HG03565 (cell line): Measurements from ENCODE around the gene LRPPRC.
"Not testable (repeated sequence)": the region's sequence is repeated elsewhere in the genome, so short reads cannot be mapped to it uniquely, and the experiment has no call there.

Source experiments
- ATAC-seq: cut with Tn5 transposase; IDR thresholded peaks from one replicate; pipeline ENCODE4 v1.9.1; 2021; ENCODE audit warnings: mild to moderate bottlenecking, moderate library complexity; ENCODE audit not compliant: unreplicated experiment

The LRPPRC gene

GRCh38 chr2:43911136-43911790, 84.5 kb downstream of the LRPPRC start:
- not testable (repeated sequence) for ATAC-seq

DNA sequence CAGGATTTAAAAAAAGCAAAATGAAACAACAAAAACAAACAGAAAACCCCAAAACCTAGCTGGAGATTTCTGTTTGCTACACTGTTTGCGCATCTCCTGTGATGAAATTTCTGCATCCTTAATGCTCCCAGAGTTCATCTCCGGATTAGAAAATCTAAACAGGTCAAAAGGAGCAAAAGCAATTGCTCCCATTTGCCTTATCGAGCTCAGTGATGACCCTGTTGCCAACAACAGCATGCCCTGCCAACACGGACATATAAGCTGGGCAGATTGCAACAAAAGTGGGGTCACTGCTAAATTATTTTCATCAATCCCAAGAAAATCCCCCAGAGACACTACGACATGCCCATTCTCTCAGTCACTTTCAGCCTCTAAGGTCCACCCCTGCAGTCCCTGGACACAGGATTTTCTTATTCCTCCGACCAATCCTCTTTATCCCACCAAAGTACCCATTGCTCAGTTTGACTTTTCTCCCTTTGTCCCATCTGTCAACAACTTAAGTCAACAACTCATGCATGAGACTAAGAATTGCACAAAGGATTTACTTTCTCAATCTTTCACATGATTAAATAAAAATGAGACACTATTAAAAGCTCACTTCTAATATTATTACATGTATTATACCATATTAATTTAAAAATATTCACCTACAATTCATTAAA, 89.2 kb downstream of the LRPPRC start:
- no peak for ATAC-seq

- ATAC-seq = no peak
Measured at GRCh38 chr2:43905871-43906270, 89.9 kb downstream of the LRPPRC start.

- ATAC-seq = no peak
Measured at GRCh38 chr2:43905371-43905803, 90.4 kb downstream of the LRPPRC start.

DNA sequence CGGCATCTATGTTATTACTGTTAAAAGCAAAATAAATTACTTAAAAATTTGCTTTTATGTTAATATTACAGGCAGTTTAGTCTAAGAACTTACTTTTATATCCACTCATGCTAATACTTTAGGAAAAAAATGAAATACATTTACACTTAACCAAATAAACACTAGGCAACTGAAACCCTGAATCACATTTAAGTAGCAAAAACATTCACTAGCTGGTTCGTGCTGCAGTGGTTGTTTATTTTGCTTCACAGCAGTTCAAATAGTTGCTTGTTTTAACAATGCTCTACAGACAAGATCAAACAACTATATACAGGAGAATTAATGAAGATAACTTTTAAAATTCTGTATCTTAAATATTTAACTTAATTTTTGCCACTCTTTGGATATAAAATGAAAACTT, 96.2 kb downstream of the LRPPRC start:
- no peak for ATAC-seq

DNA sequence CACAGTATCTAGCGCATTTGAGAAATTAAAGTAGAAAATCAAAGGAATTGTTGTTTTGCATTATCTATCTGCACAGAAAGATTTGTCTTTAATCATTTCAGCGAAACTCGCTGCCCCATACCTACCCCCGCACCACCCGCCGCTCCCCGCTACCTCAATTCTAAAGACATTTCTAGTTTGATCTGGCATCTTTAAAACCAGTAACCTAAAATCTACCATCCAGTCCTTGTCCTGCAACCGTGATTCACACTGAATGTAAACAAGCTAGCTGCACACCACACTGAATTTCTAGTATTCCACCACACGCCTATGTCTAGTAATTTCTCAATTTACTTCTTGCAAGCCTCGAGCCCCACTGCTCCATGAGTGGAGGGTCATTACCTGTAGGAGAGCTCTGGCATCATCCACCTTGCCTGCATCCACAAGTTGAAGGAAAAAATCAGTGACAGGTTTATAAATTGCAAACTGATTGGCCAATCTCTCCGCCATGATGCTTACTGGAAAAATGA, 96.9 kb downstream of the LRPPRC start:
- ATAC-seq = no peak

DNA sequence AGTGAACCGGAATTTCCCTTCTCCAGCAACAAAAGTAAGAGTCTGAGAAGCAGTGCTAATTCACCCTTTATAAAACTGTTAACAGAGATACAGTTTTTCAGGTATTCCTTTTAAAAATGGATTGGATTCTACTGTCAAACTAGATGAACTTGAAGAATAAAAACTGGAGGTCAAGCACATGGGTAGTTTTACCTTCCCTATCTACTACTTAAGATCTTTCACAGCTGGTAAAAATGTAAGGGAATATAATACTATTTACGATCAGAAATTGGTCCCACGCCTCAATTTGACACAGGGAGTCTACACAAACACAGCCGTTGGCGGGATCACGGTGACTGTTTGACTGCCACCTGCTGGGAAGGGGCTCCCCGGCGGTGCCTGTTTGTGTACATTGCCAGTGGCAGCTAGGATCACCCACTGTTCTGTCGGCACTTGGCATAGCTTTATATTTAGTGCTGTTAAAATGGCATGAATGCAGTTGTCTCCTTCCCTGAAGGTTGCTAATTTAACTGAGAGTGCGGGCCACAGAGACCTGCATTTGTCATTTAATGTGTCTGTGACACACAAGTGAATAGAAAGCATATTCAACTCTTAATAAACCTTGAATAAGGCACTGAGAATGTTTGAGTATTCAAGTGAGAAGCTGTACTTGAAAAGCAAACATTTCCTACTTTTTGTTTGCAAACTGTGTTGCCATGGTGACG, 97.5 kb downstream of the LRPPRC start:
- ATAC-seq = no peak

DNA sequence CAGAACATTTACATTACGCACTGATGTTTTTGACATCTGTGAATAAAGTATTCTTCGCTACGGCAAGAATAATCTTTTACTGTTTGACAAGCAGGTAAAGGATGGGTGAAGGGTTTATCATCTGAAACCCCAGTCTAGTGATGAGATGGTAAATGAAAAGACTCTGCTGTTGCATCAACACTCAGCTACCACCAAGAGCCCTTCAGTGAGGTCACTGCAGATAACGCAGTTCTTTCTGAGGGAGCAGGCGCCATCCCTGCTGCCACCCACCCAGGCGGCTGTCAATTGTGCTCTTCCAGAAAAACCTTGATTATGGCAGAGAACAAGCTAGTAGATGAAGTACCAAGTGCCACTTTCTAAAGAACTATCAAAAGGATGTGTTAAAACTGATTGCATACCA, 98.3 kb downstream of the LRPPRC start:
- ATAC-seq = no peak

DNA sequence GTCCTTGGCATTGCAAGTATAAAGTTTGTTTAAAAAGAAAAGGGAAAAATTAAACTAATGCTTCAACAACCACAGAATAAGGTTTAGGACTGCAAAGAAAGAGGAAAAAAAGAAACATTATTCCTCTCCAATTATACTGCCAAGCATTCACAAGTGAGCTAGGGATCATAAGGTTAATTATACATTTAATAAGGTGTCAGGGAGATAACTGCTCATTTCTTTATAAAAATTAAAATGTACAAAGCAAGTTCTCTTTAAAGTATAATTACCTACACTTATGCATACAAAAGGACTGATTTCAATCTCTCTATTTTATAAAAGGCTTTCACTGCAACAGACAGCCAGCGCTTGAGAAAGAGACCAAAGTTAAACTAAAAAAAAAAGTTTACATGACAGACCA, 98.9 kb downstream of the LRPPRC start:
- ATAC-seq = no peak

- ATAC-seq = no peak
Measured at GRCh38 chr2:43894743-43895142, 101.0 kb downstream of the LRPPRC start.

DNA sequence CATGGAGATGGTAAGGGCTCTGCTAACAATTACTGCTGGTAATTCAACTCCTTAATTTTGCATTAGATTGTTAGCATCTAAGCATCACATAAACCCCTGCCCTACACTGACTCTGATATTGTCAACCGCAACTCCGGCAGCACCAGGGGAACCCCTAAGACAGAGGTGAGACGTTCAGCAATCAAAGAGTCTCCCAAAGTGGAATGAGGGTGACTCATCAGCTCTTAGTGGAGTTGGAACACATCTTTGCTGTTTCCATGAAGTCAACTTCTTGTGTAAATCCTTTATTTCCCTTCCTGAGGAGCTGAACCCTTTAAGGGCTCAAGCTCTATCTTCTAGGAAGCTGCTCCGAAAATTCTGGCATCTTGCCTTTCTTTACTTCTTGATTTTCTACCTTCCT, 104.9 kb downstream of the LRPPRC start:
- ATAC-seq = no peak

DNA sequence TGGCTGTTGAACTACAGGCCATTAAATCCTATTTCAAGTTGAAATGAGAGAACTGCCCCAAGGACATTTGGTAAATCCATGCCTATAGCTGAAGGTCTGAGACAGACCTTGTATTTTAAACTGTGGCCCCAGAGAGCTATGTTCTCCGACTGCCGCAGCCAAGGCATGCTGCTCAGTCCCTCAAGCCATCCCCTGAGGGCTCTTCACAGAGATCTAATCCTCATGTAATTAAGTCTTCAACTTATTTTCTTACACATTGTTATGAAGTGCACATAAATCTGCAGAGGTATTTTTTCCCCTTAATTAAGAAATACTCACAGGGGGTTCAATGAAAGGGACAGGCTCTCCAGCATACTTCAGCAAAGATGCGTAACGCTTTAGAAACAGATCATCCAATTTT, 106.4 kb downstream of the LRPPRC start:
- ATAC-seq = no peak

DNA sequence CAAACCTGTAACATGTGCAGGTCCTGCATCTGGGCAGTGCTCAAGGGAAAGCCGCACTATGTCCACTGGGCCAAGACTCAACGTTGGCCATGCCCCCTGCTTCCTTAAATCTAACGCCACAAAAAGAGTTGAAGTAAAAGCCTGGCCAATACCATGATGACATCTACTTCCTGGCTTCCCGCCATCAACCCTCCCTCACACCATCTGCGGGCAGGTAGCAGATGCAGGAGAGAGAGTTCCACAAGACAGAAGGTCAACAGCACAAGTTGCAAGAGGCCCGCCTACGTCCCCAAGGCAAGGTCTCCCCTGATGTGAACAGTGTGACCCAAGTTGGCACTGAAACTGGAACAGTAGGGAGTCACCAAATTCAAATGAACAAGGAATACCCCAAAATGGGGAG, 108.6 kb downstream of the LRPPRC start:
- ATAC-seq = no peak

DNA sequence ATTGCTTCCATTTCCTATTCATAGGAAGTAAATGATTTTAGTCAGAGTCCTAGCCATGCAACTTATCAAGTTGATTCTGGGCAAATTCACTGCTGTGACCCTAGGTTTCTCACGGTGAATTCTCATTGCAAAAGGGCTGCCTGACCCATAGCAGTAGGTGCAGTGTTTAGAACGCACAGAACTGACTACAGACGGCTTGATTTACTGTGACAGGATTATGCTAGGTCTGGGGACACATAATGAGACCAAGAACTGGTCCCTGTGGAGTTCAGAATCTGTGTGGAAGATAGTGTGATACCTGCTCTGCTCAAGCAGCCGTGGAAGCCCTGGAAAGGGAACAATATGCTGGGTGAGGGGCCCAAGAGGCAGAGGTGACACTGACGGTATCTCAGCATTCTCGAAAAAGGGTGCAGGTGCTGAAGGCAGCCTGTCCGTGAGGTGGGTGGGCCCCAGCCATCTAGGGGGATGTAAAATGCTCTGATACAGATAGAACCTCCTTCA, 110.6 kb downstream of the LRPPRC start:
- no peak for ATAC-seq

- ATAC-seq = no peak
Measured at GRCh38 chr2:43884689-43885088, 111.1 kb downstream of the LRPPRC start.

DNA sequence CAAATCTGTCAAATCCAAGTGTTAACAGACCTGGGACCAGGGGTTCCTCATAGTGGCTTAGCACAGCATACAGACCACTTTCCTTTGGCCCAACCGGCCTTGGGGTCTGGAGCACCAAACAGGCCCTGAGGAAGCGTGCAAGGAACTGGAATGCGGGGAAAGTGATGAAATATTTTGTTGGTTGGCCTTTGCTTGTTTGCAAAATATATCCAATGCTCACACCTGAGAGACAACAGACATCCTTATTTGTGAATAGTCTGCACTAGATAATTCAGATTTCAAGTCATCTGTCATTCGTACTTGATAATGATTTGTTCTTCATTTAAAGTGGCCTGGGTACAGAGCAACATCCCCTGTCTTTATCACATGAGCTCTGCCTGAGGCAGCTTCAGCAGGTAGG, 113.5 kb downstream of the LRPPRC start:
- no peak for ATAC-seq

DNA sequence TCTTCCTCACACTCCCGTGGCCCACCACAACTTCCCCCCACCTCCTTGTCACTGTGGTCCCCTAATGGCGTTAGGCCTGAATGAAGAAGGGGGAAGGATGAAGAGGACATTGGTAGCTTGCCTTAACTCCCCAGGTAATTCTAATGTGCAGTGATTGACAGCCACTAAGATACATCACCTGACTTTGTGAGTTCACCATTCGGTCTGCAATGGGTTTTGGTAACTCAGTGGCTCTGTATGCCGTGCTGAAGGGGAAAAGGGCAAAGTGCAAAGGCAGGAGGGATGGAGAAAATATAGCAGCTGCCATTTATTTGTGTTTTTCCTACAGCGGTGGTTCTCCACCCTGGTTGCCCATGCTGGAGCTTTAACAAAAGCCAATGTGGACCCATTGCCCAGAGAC, 114.8 kb downstream of the LRPPRC start:
- ATAC-seq = no peak

GRCh38 chr2:43880471-43880870, 115.3 kb downstream of the LRPPRC start:
- ATAC-seq = no peak

- ATAC-seq = no peak
Measured at GRCh38 chr2:43879261-43879660, 116.5 kb downstream of the LRPPRC start.

GRCh38 chr2:43877782-43878464, 117.9 kb downstream of the LRPPRC start:
- ATAC-seq = peak; percentile 53

GRCh38 chr2:43874776-43875451, 120.9 kb downstream of the LRPPRC start:
- ATAC-seq = no peak
